ENCODE data around the gene APP. TPM values are rescaled to one million over a fixed set of nuclear protein-coding genes. Genes with fewer than 3 reads are reported as not detected.
"Not testable (repeated sequence)": the region's sequence is repeated elsewhere in the genome, so short reads cannot be mapped to it uniquely, and the experiment has no call there.

APP gene
- total RNA-seq, 1 donor from 2014 or later, result 1,315 TPM

- DNase-seq (ENCODE audit: low read depth, low spot score), result no peak
Measured at GRCh38 chr21:26099610-26100219, 70.9 kb downstream of the APP start.

- DNase-seq (ENCODE audit: low read depth, low spot score), result no peak
Measured at GRCh38 chr21:26098772-26099397, 71.7 kb downstream of the APP start.

GRCh38 chr21:26097475-26097874 lies 73.1 kb downstream of the APP start:
- DNase-seq (ENCODE audit: low read depth, low spot score), result no peak

GRCh38 chr21:26096494-26097371 lies 73.8 kb downstream of the APP start:
- no peak for DNase-seq (ENCODE audit: low read depth, low spot score)

- DNase-seq (ENCODE audit: low read depth, low spot score), result no peak
Measured at GRCh38 chr21:26095131-26095530, 75.4 kb downstream of the APP start.

- DNase-seq (ENCODE audit: low read depth, low spot score), result no peak
Measured at GRCh38 chr21:26093122-26093521, 77.4 kb downstream of the APP start.

GRCh38 chr21:26091480-26092018 lies 79.0 kb downstream of the APP start:
- no peak for DNase-seq (ENCODE audit: low read depth, low spot score)

GRCh38 chr21:26089730-26090129 lies 80.8 kb downstream of the APP start:
- DNase-seq (ENCODE audit: low read depth, low spot score), result no peak

GRCh38 chr21:26087223-26087918 lies 83.2 kb downstream of the APP start:
- no peak for DNase-seq (ENCODE audit: low read depth, low spot score)

GRCh38 chr21:26085882-26086281 lies 84.7 kb downstream of the APP start:
- DNase-seq (ENCODE audit: low read depth, low spot score), result no peak

GRCh38 chr21:26085127-26085526 lies 85.4 kb downstream of the APP start:
- no peak for DNase-seq (ENCODE audit: low read depth, low spot score)

- no peak for DNase-seq (ENCODE audit: low read depth, low spot score)
Measured at GRCh38 chr21:26082549-26082948, 88.0 kb downstream of the APP start.

- not testable (repeated sequence) for DNase-seq (ENCODE audit: low read depth, low spot score)
Measured at GRCh38 chr21:26081175-26081760, 89.3 kb downstream of the APP start.

GRCh38 chr21:26080211-26080610 lies 90.4 kb downstream of the APP start:
- DNase-seq (ENCODE audit: low read depth, low spot score), result no peak

GRCh38 chr21:26079366-26079765 lies 91.2 kb downstream of the APP start:
- DNase-seq (ENCODE audit: low read depth, low spot score), result no peak

GRCh38 chr21:26077521-26077920 lies 93.0 kb downstream of the APP start:
- no peak for DNase-seq (ENCODE audit: low read depth, low spot score)

- no peak for DNase-seq (ENCODE audit: low read depth, low spot score)
Measured at GRCh38 chr21:26072666-26073615, 97.6 kb downstream of the APP start.

GRCh38 chr21:26070822-26071425 lies 99.6 kb downstream of the APP start:
- no peak for DNase-seq (ENCODE audit: low read depth, low spot score)

- no peak for DNase-seq (ENCODE audit: low read depth, low spot score)
Measured at GRCh38 chr21:26070121-26070520, 100.4 kb downstream of the APP start.

GRCh38 chr21:26068776-26069175 lies 101.8 kb downstream of the APP start:
- DNase-seq (ENCODE audit: low read depth, low spot score), result no peak

Data from pulmonary artery endothelial cell (primary cell).